ENCODE measurements around the gene IQCH. TPM values are rescaled to one million over a fixed set of nuclear protein-coding genes. Genes with fewer than 3 reads are reported as not detected.

IQCH gene
- total and polyA plus RNA-seq, 9 of the 15 experiments (the other 6 are each of a cell fraction or from before 2014, with no cell fraction given), result 1.8 to 3.9 (median 2.7) TPM

DNA sequence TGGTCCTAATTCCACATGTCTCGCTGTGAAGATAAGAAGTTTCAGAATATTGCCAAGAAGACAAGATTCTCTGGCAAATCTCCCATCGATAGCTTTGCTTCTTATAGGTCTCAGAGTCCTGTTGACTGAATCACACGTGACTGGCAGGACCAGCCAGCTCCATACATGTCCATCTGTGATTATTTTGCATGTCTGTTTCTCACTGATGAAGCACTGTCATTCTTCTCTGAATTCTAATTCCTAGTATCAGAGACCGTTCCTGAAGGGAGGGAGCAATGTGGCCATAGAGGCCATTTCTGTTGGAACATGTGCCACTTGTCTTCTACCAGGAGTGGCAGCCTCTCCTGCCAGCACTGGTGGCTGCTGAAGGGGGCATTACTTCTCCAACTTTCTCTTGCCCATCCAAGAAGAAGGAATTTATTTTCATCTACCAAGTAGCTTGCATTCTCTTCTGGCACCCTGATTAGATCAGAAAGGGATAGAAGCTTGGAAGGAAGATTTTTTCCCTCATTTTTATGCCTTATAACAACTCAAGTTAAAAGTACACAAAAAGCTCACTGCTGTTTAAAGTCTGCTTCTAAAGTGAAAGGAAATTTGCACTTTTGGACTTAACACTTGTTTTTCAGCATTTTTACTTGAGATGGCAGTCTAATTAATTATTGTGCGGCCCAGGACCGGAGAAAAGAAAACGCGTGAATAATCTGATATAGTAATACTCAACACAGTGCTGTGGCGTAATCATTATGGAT lies 115.8 kb downstream of the IQCH start (continued):
- TF ChIP-seq, protein P1, sequence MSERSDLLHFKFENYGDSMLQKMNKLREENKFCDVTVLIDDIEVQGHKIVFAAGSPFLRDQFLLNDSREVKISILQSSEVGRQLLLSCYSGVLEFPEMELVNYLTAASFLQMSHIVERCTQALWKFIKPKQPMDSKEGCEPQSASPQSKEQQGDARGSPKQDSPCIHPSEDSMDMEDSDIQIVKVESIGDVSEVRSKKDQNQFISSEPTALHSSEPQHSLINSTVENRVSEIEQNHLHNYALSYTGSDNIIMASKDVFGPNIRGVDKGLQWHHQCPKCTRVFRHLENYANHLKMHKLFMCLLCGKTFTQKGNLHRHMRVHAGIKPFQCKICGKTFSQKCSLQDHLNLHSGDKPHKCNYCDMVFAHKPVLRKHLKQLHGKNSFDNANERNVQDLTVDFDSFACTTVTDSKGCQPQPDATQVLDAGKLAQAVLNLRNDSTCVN (CRISPR knock-in tag; IDR thresholded peaks at IDR 0.05), result no peak
- TF ChIP-seq SUPT5H (IDR thresholded peaks at IDR 0.05) (no peak), HNRNPH1 (optimal IDR thresholded peaks at IDR 0.05; ENCODE audit: low read depth, low read length) (no peak), HOXB6 (CRISPR knock-in tag; IDR thresholded peaks at IDR 0.05; ENCODE audit: borderline replicate concordance) (no peak), XRCC5 (IDR thresholded peaks at IDR 0.05; ENCODE audit: low read depth, low read length) (no peak), HNRNPUL1 (IDR thresholded peaks at IDR 0.05; ENCODE audit: low read length) (no peak), SRSF7 (optimal IDR thresholded peaks at IDR 0.05; ENCODE audit: low read depth, low read length) (no peak), NR1H2 (CRISPR knock-in tag; IDR thresholded peaks at IDR 0.05) (no peak), CAMTA2 (CRISPR knock-in tag; conservative IDR thresholded peaks at IDR 0.05) (no peak), ZNF184 (CRISPR knock-in tag; IDR thresholded peaks at IDR 0.05) (no peak), NFRKB (IDR thresholded peaks at IDR 0.05; ENCODE audit: low read depth) (0 out of 2 replicates have a peak, but pooled peaks have one; percentile 26), PRMT5 (CRISPR knock-in tag; IDR thresholded peaks at IDR 0.05) (no peak), SMAD4 (CRISPR knock-in tag; conservative IDR thresholded peaks at IDR 0.05) (no peak), JUNB (CRISPR knock-in tag; conservative IDR thresholded peaks at IDR 0.05) (no peak), PTBP1 (IDR thresholded peaks at IDR 0.05; ENCODE audit: low read depth, low read length) (no peak), FOS (IDR thresholded peaks at IDR 0.05; ENCODE audit: extremely low read depth, insufficient read length) (no peak), RFX5 (IDR thresholded peaks at IDR 0.05; ENCODE audit: low read depth, low read length) (no peak), LARP7 (IDR thresholded peaks at IDR 0.05) (no peak), SLC30A9 (CRISPR knock-in tag; IDR thresholded peaks at IDR 0.05) (no peak), ZNF124 (CRISPR knock-in tag; IDR thresholded peaks at IDR 0.05) (no peak), FUS (optimal IDR thresholded peaks at IDR 0.05; ENCODE audit: low read depth, low read length) (no peak)
- TF ChIP-seq, protein P2, sequence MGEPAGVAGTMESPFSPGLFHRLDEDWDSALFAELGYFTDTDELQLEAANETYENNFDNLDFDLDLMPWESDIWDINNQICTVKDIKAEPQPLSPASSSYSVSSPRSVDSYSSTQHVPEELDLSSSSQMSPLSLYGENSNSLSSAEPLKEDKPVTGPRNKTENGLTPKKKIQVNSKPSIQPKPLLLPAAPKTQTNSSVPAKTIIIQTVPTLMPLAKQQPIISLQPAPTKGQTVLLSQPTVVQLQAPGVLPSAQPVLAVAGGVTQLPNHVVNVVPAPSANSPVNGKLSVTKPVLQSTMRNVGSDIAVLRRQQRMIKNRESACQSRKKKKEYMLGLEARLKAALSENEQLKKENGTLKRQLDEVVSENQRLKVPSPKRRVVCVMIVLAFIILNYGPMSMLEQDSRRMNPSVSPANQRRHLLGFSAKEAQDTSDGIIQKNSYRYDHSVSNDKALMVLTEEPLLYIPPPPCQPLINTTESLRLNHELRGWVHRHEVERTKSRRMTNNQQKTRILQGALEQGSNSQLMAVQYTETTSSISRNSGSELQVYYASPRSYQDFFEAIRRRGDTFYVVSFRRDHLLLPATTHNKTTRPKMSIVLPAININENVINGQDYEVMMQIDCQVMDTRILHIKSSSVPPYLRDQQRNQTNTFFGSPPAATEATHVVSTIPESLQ (CRISPR knock-in tag; IDR thresholded peaks at IDR 0.05), result no peak
- TF ChIP-seq, protein P3, sequence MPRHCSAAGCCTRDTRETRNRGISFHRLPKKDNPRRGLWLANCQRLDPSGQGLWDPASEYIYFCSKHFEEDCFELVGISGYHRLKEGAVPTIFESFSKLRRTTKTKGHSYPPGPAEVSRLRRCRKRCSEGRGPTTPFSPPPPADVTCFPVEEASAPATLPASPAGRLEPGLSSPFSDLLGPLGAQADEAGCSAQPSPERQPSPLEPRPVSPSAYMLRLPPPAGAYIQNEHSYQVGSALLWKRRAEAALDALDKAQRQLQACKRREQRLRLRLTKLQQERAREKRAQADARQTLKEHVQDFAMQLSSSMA (CRISPR knock-in tag; IDR thresholded peaks at IDR 0.05), result no peak
- TF ChIP-seq, protein P4, sequence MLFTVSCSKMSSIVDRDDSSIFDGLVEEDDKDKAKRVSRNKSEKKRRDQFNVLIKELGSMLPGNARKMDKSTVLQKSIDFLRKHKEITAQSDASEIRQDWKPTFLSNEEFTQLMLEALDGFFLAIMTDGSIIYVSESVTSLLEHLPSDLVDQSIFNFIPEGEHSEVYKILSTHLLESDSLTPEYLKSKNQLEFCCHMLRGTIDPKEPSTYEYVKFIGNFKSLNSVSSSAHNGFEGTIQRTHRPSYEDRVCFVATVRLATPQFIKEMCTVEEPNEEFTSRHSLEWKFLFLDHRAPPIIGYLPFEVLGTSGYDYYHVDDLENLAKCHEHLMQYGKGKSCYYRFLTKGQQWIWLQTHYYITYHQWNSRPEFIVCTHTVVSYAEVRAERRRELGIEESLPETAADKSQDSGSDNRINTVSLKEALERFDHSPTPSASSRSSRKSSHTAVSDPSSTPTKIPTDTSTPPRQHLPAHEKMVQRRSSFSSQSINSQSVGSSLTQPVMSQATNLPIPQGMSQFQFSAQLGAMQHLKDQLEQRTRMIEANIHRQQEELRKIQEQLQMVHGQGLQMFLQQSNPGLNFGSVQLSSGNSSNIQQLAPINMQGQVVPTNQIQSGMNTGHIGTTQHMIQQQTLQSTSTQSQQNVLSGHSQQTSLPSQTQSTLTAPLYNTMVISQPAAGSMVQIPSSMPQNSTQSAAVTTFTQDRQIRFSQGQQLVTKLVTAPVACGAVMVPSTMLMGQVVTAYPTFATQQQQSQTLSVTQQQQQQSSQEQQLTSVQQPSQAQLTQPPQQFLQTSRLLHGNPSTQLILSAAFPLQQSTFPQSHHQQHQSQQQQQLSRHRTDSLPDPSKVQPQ (CRISPR knock-in tag; IDR thresholded peaks at IDR 0.05; ENCODE audit: borderline replicate concordance), result no peak

Measured in K562 (cell line).